ENCODE data around the gene ZBED4.

- TF ChIP-seq CTCF (IDR thresholded peaks at IDR 0.05; ENCODE audit: insufficient read depth, low read length, poor library complexity, severe bottlenecking): no peak
- no peak for TF ChIP-seq EZH2phosphoT487 (conservative IDR thresholded peaks at IDR 0.05; ENCODE audit: low read length)
Measured at GRCh38 chr22:49810363-49811019, 43.2 kb upstream of the ZBED4 start.
